Smooth muscle cell of trachea (primary cell): ENCODE measurements around the gene RNF39. TPM values are rescaled to one million over a fixed set of nuclear protein-coding genes. Genes with fewer than 3 reads are reported as not detected.

ENCODE experiments used
- total RNA-seq: library from RNA; depleted of rRNA; stranded (reverse); fragments of >200 nt; gene quantifications from 2 replicates; pipeline ENCODE4 v1.2.1, GENCODE V29; 2014

Gene RNF39, protein sequence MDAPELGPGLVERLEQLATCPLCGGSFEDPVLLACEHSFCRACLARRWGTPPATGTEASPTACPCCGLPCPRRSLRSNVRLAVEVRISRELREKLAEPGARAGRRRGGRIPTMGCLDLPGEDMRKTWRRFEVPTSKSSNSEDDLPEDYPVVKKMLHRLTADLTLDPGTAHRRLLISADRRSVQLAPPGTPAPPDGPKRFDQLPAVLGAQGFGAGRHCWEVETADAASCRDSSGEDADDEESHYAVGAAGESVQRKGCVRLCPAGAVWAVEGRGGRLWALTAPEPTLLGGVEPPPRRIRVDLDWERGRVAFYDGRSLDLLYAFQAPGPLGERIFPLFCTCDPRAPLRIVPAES
- under 0.01 TPM in 1 of 2 replicates, not detected in the other for total RNA-seq

DNA sequence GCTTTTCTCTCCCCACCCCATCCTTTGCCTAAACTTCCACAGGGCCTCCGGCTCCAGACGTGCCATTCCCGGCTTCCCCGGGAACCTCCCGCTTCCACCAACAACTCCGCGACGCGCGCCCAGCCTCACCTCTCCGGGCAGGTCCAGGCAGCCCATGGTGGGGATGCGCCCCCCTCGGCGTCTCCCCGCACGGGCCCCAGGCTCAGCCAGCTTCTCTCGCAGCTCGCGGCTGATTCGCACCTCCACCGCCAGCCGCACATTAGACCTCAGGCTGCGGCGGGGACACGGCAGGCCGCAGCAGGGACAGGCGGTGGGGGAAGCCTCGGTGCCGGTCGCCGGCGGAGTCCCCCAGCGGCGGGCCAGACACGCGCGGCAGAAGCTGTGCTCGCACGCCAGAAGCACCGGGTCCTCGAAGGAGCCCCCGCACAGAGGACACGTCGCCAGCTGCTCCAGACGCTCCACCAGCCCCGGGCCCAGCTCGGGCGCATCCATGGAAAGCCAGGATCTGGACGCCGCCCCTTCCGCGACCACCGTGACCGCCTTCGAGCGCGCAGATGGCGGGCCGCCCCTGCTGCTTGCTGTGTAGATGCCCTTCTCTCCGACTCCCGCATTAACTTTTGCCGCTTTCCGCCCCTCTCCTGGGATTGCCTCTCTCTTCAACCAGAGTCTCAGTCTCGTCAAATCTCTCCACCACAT lies at the start of gene RNF39:
TSS of gene RNF39 (minus strand) at position 676 of the 696 bp plus-strand sequence. CDS start at position 492, 184 bp downstream.

DNA sequence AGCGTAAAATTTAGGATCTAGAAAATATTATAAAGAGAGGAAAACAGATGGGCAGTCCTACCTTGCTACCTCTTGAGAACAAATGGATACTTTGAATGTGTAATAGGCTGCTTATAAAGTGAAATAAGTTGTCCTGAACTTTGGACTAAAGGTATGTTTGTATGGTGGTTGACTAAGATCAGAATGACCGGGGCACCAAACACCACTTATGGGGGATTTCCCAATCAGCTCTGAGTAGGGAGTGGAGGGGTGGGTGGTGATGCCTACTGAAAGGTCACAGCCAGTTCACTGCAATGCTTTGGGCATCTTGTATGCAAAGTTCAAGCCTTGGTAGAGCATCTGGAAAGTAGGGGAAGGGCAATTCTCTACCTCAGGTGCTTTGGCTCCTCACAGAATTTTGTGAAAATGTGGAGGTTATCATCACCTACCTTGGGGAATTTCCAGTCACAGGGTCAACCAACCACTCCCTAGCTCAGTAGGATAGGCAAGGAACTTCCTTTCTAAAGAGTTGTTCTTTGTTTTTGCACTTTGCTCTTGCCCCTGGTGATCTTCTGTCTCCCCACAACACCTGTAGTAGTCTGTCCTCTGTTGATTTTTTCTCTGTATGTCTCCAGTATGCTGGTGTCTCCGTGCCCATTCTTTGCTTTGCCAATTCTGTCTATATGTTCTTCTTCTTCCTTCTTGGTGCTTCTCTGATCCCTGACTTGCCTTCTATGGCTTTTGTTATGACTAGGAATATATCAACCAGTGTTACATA lies 37.6 kb upstream of the RNF39 start, which contains the start of gene TRIM31:
TSS of gene TRIM31 (minus strand) at position 88 of the 757 bp plus-strand sequence. CDS start 285 bp downstream, outside the sequence.

DNA sequence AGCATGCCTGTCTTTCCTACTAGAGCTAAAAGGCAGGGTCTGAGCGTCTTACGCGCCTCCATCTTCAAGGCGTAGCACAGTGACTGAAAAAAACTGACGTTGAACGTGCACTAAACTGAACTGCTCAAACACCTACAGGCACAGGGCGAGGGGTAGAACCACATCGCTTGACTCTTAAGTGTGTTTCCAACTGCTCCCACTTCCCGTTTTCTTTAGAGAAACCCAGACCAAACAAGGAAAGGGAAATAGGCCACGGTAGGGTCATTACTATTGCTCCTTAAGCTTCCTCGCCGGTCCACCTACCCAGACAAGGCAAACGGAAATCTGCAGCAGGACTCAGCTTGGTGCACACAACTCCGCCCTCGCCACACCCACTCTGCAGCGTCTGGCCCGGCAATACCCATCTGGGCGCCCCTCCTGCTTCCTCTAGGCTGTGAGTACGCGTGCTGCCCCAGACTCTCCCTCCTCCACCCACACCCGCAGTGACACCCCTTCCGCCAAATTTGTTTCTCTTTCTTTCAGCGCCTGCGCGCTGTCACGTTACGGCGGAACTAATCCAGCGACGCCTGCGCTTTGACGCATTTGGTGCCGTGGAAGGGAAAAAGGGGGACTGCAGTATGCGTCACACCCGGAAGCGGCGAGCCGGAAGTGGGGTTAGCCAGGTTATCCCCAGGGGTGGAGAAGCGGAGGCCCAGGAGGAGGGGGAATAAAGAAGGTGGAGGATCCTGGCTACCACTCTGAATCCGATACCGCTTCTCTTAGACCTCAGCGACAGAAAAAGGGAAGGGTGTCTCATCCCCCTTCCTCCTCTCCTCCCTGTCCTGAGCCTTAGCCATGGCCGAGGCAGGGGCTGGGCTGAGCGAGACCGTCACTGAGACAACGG lies 8.8 kb downstream of the RNF39 start, which contains the start of gene PPP1R11:
TSS of gene PPP1R11 (plus strand) at position 622 of the 883 bp plus-strand sequence. CDS start at position 835, 213 bp downstream.

DNA sequence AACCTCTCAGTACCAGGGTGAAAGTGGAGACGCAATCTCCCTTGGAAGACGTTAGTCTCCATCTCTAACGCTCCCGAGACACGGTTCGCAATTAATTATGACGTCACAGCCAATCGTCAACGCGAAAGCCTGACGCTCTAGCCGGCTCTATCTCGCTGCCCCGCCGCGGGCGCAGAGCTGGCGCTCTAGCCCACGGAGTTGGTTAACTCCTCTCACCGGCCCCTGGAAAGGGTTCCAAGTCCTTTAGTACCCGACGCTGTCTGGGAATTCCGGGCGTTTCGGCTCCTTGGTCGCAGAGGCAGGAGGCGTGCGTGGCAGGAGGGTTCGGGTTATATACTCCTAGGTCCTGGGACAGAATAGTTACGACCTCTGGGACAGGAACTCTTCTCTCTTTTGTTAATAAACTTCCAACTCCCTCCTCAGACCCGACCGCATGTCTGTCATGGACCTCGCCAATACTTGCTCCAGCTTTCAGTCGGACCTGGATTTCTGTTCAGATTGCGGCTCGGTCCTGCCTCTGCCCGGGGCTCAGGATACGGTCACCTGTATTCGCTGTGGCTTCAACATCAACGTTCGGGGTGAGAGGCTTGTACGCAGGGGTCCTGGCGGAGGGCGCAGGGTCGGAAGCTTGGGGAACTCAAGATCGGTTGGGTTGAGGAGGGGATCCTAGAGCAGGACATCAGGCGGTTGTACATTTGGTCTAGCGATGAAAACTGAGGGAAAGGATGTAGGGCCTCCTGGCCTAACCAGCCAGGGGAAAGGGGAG lies 14.3 kb downstream of the RNF39 start, which contains the start of gene POLR1H:
TSS of gene POLR1H (plus strand) at position 174 of the 766 bp plus-strand sequence. CDS start at position 434, 260 bp downstream.

Other genes with a start within 250 kb of the RNF39 start
- 0.17 TPM in 1 of 2 replicates, not detected in the other for gene HLA-G, start 247.9 kb downstream of the RNF39 start, total RNA-seq
- 281 and 453 TPM in 2 replicates for gene HLA-A, start 133.2 kb downstream of the RNF39 start, total RNA-seq
- gene POLR1H, start 14.5 kb downstream of the RNF39 start, total RNA-seq, result 25.0 and 29.2 TPM in 2 replicates
- gene PPP1R11, start 8.6 kb downstream of the RNF39 start, total RNA-seq, result 15.6 and 23.0 TPM in 2 replicates
- not detected in 2 replicates for gene TRIM31, start 37.3 kb upstream of the RNF39 start, total RNA-seq
- not detected in 2 replicates for gene TRIM40, start 60.4 kb upstream of the RNF39 start, total RNA-seq
- gene TRIM10, start 85.4 kb upstream of the RNF39 start, total RNA-seq, result not detected in 2 replicates
- gene TRIM15, start 87.8 kb upstream of the RNF39 start, total RNA-seq, result not detected in 2 replicates
- gene TRIM26, start 137.6 kb upstream of the RNF39 start, total RNA-seq, result 28.2 and 30.8 TPM in 2 replicates